Measurements from ENCODE around the gene SHROOM2.

DNA sequence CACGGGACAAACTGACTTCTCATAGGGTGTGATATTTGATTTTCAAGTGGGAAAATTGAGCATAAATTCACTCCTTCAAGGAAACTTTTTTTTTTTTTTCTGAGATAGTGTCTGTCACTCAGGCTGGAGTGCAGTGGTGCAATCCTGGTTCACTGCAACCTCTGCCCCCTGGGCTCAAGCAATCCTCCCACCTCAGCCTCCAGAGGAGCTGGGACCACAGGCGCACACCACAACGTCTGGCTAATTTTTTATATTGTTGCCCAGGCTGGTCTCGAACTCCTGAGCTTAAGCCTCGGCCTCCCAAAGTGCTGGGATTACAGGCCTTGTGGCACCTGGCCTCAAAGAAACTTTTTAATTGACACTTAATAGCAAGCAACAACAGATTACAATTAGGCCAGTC, 194.7 kb downstream of the SHROOM2 start:
- TF ChIP-seq FOXM1 (IDR thresholded peaks at IDR 0.05; ENCODE audit: borderline replicate concordance) (no peak), BHLHE40 (IDR thresholded peaks at IDR 0.05; ENCODE audit: borderline replicate concordance) (no peak), FOXA1 (IDR thresholded peaks at IDR 0.05) (no peak), ARNT (IDR thresholded peaks at IDR 0.05) (no peak), SP1 (IDR thresholded peaks at IDR 0.05) (no peak), FOXK2 (IDR thresholded peaks at IDR 0.05) (no peak), SUZ12 (IDR thresholded peaks at IDR 0.05) (no peak), HDGF (IDR thresholded peaks at IDR 0.05; ENCODE audit: borderline replicate concordance) (no peak)
